ENCODE results near the gene MAT2B.

GRCh38 chr5:163478126-163478981 lies 27.1 kb upstream of the MAT2B start:
- TF ChIP-seq CTCF (IDR thresholded peaks at IDR 0.05) (no peak), POLR2A (IDR thresholded peaks at IDR 0.05) (no peak)

Measured in heart left ventricle (tissue), 13 donors.